Activated CD4-positive, alpha-beta T cell treated with anti-CD3 and anti-CD28 coated beads for 36 hours (primary cell): ENCODE results near the gene GPC6. TPM values are rescaled to one million over a fixed set of nuclear protein-coding genes. Genes with fewer than 3 reads are reported as not detected.

Experiments used
- ATAC-seq: fragments of 200-7000 bp; cut with Tn5 transposase; one replicate; pipeline ENCODE4 v1.10.0; 2021; ENCODE audit warnings: mild to moderate bottlenecking, moderate library complexity
- CTCF ChIA-PET: fragments of 350-600 bp; sonication (Branson Sonifier 250); formaldehyde crosslinking; loops from one replicate; lab custom pipeline; 2021; ENCODE audit warnings: antibody characterized with exemption; lab: Charles Lee
- POLR2A ChIA-PET: fragments of 350-600 bp; sonication (Branson Sonifier 250); formaldehyde crosslinking; loops from one replicate; lab custom pipeline; 2021; ENCODE audit warnings: antibody characterized with exemption, inconsistent platforms; lab: Charles Lee
- DNase-seq: peaks from one replicate; pipeline ENCODE4 v3.0.0-alpha.2; 2020
- H3K27ac Mint-ChIP-seq: one replicate; pipeline ENCODE4 v1.8.0; 2021; ENCODE audit warnings: mixed read lengths
- H3K27me3 Mint-ChIP-seq: one replicate; pipeline ENCODE4 v1.8.0; 2021; ENCODE audit warnings: mixed read lengths
- H3K36me3 Mint-ChIP-seq: one replicate; pipeline ENCODE4 v1.8.0; 2021; ENCODE audit warnings: low read depth, mixed read lengths
- H3K4me1 Mint-ChIP-seq: one replicate; pipeline ENCODE4 v1.8.0; 2021; ENCODE audit warnings: mixed read lengths
- H3K4me3 Mint-ChIP-seq: one replicate; pipeline ENCODE4 v1.8.0; 2021; ENCODE audit warnings: mild to moderate bottlenecking, moderate library complexity, mixed read lengths
- H3K9me3 Mint-ChIP-seq: one replicate; pipeline ENCODE4 v1.8.0; 2021; ENCODE audit warnings: low read depth, mixed read lengths
- intact Hi-C, 2 experiments: fragments of 100-400 bp; cut with DNase I in 1 of 2; cut with micrococcal nuclease in 1 of 2; formaldehyde crosslinking; loops; one replicate each; pipeline versions ENCODE4 v1.14.2 to v1.15.1; 2022 to 2024; cut with DNase I, micrococcal nuclease
- total RNA-seq, 2 experiments: library from RNA; stranded (reverse); gene quantifications; one replicate each; pipeline ENCODE4 v1.2.3, GENCODE V29; 2021

Gene GPC6
- total RNA-seq, 2 experiments from 2014 or later = not detected

DNA sequence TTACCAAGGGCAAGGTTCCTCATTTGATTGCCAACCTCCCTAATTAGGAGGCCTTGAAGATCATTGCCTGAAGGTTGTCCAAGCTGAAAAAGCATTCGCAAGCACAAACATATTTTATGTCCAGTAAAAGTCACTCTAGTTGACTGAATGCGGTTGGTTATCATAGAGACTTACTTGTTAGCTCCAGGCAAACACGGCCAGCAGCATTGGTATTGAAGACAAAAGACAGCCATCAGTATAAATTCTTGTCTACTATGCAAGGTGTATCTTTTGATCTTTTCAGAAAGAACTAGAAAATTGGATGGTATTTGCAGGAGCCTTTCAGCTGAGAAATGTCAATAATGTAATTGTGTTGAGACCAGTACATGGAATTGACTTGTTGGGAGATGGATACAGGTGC, 129.9 kb downstream of the GPC6 start:
- ChIA-PET POLR2A (no interaction called here), CTCF (interaction anchor here (0.6 kb wide), 1 partner anchor 353 kb away, joined by 3 read pairs; no protein-coding TSS in a partner anchor)
- Mint-ChIP-seq H3K4me3 (no peak overlapping the region), H3K4me1 (no peaks in the 10 kb centered on the region), H3K36me3 (no peaks in the 10 kb centered on the region), H3K27me3 (no peaks in the 10 kb centered on the region), H3K27ac (no peak overlapping the region), H3K9me3 (peaks cover 4% of the 10 kb centered on the region)
- ATAC-seq (no peak), DNase-seq (no peak)
- intact Hi-C loops = no loop called here

DNA sequence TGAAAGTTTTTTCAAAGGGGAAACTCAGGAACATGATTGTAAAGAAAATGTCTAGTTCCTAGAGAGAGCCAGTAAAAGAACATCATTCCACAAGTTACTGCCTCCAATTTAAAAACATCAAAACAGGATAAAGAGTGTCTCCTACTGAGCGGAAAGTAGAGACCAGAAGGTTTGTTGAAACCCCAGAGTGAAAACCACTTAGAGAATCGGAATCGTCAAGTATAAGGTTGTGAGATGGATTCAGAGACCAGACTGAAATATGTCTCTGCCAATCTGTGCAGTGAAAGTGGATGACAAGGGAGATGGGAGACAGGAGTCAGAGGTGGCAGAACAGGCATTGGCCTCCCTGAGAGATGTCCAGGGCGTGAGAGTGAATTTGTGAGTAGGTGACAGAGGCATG, 133.4 kb downstream of the GPC6 start:
- ChIA-PET POLR2A (no interaction called here), CTCF (no interaction called here)
- H3K27ac Mint-ChIP-seq = no peak overlapping the region
- no peak overlapping the region for H3K4me3 Mint-ChIP-seq
- H3K4me1 Mint-ChIP-seq = no peaks in the 10 kb centered on the region
- no peaks in the 10 kb centered on the region for H3K36me3 Mint-ChIP-seq
- no peaks in the 10 kb centered on the region for H3K27me3 Mint-ChIP-seq
- ATAC-seq (no peak), DNase-seq (no peak)
- H3K9me3 Mint-ChIP-seq = peaks cover 8% of the 10 kb centered on the region
- intact Hi-C loops = no loop called here

DNA sequence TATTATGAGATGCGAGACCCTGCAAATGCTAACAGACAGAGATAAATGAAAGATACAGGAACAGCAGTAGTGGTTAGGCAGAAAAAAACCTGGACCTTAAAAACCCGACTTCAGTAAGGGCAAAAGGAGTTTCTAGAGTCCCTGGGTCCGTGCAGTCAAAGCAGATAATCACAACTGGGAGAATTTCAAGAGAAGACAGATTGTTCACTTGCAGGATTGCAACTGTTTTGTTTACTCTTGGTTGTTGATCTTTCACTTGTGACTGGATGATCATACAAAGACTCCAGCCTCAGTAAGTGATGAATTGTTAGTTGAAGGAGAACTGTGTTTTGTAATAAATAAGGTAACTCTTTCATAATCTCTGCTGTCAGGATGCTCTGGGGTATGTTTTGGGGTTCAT, 135.1 kb downstream of the GPC6 start:
- ChIA-PET CTCF (no interaction called here), POLR2A (no interaction called here)
- DNase-seq = no peak
- Mint-ChIP-seq H3K36me3 (no peaks in the 10 kb centered on the region), H3K4me1 (no peaks in the 10 kb centered on the region), H3K9me3 (peaks cover 4% of the 10 kb centered on the region), H3K27ac (no peak overlapping the region), H3K27me3 (no peaks in the 10 kb centered on the region), H3K4me3 (no peak overlapping the region)
- intact Hi-C loops = no loop called here
- no peak for ATAC-seq

DNA sequence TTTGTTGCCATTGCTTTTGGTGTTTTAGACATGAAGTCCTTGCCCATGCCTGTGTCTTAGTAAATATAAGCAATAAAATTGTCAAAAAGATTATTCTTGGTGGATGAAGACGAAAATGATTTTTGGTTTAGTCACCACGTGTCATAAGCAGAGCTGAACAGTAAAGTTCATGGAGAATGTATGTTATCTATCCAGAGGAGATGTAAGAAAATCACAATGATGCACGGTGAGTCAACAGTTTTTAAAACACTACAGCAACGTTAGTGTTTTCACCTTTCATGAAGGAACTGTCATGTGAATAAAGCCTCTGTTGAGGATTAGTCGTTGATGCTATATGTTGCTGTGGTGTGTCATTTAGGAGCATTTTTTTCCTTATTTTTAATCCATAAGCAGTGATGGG, 137.6 kb downstream of the GPC6 start:
- peaks cover 4% of the 10 kb centered on the region for H3K9me3 Mint-ChIP-seq
- intact Hi-C loops = no loop called here
- ATAC-seq (no peak), DNase-seq (no peak)
- ChIA-PET CTCF (no interaction called here), POLR2A (no interaction called here)
- no peaks in the 10 kb centered on the region for H3K4me1 Mint-ChIP-seq
- H3K4me3 Mint-ChIP-seq = no peak overlapping the region
- peaks cover 2% of the 10 kb centered on the region for H3K27me3 Mint-ChIP-seq
- no peaks in the 10 kb centered on the region for H3K36me3 Mint-ChIP-seq
- no peak overlapping the region for H3K27ac Mint-ChIP-seq

DNA sequence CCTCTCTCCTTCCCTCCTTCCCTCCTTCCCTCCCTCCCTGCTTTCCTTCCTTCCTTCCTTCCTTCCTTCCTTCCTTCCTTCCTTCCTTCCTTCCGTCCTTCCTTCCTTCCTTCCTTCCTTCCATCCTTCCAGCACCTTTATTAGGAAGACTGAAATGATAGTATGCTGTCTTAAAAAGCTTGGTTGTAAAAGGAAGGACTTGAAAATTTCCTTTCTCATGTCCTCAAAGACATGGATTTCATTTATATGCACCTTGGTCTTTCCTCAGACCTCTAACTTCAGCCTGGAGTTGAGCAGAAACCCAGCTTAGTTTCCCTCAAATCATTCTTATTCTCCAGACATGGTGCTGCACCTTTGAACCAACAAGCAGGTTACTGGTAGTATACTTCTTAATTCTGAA, 141.7 kb downstream of the GPC6 start:
- H3K27me3 Mint-ChIP-seq = peaks cover 2% of the 10 kb centered on the region
- POLR2A ChIA-PET = no interaction called here
- ATAC-seq = no peak
- H3K4me3 Mint-ChIP-seq = no peak overlapping the region
- CTCF ChIA-PET = interaction anchor here (0.7 kb wide), 1 partner anchor 879 kb away, joined by 3 read pairs; no protein-coding TSS in a partner anchor
- no peaks in the 10 kb centered on the region for H3K4me1 Mint-ChIP-seq
- H3K27ac Mint-ChIP-seq = no peak overlapping the region
- H3K36me3 Mint-ChIP-seq = no peaks in the 10 kb centered on the region
- H3K9me3 Mint-ChIP-seq = peaks cover 4% of the 10 kb centered on the region
- DNase-seq = no peak
- intact Hi-C loops = no loop called here

DNA sequence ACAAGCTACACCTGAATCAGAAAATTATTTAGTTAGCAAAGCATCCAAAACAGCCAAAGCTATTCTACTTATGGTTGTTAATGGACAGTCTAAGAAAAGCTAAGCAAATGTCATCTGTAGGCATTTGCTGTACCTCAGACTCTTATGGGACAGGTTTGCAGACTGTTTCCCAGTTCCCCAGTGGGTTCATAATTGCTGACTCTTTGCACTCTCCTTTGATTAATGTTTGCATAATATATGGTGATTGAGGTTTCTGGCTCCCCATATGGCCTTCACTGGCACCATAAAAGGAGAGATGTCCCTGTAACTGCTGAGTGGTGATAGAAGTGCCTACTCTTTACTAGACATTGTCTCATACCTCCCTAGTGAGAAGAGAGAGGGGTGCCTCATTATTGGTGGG, 142.1 kb downstream of the GPC6 start:
- Mint-ChIP-seq H3K9me3 (peaks cover 4% of the 10 kb centered on the region), H3K36me3 (no peaks in the 10 kb centered on the region), H3K27me3 (peaks cover 2% of the 10 kb centered on the region), H3K4me3 (no peak overlapping the region), H3K4me1 (no peaks in the 10 kb centered on the region), H3K27ac (no peak overlapping the region)
- ChIA-PET POLR2A (no interaction called here), CTCF (no interaction called here)
- no peak for DNase-seq
- intact Hi-C loops = no loop called here
- ATAC-seq = no peak

DNA sequence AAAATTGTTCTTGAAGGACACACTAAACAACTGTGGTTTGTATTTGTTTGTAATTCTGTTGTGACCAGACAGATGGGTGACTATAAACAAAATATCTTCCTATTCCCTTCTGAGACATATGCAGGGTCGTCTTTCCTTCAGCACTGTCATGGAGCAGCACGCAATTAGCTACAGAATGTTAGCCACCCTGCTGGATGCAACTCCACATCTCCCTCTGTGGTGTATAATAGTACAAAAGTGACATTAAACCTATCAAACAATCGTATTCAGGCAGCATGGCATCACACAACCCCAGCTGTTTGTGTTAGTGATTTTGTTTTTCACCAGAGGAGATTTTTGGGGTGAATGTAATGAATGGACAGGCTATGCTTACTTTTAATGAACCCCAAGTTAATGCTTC, 146.2 kb downstream of the GPC6 start:
- Mint-ChIP-seq H3K36me3 (no peaks in the 10 kb centered on the region), H3K27ac (no peak overlapping the region), H3K27me3 (peaks cover 2% of the 10 kb centered on the region), H3K4me1 (no peaks in the 10 kb centered on the region), H3K4me3 (no peak overlapping the region), H3K9me3 (no peaks in the 10 kb centered on the region)
- DNase-seq (no peak), ATAC-seq (no peak)
- CTCF ChIA-PET = interaction anchor here (0.7 to 0.8 kb wide), 2 partner anchors 1023 to 1430 kb away, joined by 3 to 5 read pairs; no protein-coding TSS in a partner anchor
- POLR2A ChIA-PET = no interaction called here
- intact Hi-C loops = no loop called here

DNA sequence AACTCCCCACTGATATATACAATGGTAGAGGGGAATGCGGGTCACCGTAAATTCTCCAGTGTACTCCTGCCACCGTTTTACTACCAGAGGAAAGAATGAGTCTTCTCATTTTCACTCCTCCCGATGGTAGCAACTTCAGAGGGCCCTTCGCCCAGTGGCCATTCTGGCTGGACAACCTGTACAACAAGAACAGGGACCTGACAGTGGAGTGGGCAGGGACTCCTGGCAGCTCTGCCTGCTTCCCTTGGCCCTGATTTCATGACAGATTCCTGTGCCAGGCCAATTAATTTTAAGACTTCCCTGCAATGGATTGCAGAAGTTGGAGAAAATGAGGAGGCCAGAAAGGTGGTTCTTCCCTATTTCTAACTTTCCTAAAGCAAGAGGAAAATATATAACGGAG, 148.9 kb downstream of the GPC6 start:
- Mint-ChIP-seq H3K4me3 (no peak overlapping the region), H3K27ac (no peak overlapping the region), H3K27me3 (no peaks in the 10 kb centered on the region), H3K36me3 (no peaks in the 10 kb centered on the region), H3K4me1 (no peaks in the 10 kb centered on the region), H3K9me3 (no peaks in the 10 kb centered on the region)
- DNase-seq = no peak
- CTCF ChIA-PET = no interaction called here
- ATAC-seq = no peak
- POLR2A ChIA-PET = no interaction called here
- intact Hi-C loops = no loop called here

DNA sequence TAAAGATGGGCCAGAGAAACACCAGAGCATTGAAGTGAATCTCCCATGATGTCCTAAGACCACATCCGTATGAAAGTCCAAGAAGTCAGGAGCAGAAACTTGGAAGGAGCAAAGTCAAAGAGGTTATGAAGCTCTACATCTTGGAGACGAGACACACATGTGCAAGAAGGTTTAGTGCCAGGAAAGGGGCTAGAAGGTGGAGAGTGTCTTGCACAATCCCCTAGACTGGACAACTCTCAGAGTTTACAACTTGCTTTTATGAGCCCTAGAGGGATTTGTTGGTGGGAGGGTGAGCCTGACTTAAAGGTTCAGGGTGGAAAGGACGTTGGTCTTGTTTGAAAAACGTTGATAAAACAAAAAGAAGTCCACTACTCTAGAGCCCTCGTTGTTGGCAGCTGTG, 150.6 kb downstream of the GPC6 start:
- intact Hi-C loops = no loop called here
- H3K27ac Mint-ChIP-seq = no peak overlapping the region
- H3K4me1 Mint-ChIP-seq = no peaks in the 10 kb centered on the region
- DNase-seq (no peak), ATAC-seq (no peak)
- no peaks in the 10 kb centered on the region for H3K36me3 Mint-ChIP-seq
- H3K27me3 Mint-ChIP-seq = no peaks in the 10 kb centered on the region
- CTCF ChIA-PET = interaction anchor here (0.6 kb wide), 1 partner anchor 234 kb away, joined by 3 read pairs; no protein-coding TSS in a partner anchor
- POLR2A ChIA-PET = no interaction called here
- no peaks in the 10 kb centered on the region for H3K9me3 Mint-ChIP-seq
- H3K4me3 Mint-ChIP-seq = no peak overlapping the region

DNA sequence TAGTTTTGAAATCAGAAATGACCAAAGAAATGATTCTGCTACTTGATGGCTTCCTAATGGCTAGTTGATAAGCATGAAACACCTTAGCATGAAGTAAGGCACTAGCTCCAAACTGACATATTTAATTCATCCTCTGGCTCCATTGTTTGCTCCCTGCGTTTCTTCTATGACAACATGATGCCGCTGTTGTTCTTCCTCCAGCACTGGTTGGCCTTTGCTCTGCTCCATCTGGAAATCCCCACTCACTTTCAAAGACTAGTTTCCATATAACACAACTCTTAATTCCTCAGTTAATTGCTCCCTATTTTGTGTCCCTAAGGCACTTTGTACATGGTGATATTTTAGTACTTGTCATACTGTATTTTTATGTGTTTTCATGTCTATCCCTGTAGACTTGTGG, 151.6 kb downstream of the GPC6 start:
- DNase-seq (no peak), ATAC-seq (no peak)
- Mint-ChIP-seq H3K4me3 (no peak overlapping the region), H3K27ac (no peak overlapping the region), H3K36me3 (no peaks in the 10 kb centered on the region), H3K4me1 (no peaks in the 10 kb centered on the region), H3K27me3 (no peaks in the 10 kb centered on the region), H3K9me3 (no peaks in the 10 kb centered on the region)
- intact Hi-C loops = no loop called here
- CTCF ChIA-PET = no interaction called here
- POLR2A ChIA-PET = no interaction called here

DNA sequence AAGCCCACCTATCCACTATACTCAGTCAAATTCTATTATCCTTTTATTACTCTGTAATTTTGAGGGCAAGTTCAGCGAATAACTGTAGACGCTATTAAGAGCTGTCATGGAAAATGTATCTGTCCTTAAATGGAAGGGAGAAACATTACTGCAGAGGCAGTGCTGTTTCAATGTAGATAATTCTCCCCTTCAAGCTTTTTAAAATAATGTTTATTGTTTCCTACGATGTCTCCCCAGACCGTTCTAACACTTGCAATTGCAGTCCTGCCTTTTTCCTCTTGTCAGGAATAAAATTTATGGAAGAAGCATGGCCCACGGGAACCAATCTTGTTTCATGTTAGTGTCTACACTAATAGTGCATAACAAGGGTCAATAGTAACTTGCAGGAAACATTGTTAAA, 159.5 kb downstream of the GPC6 start:
- CTCF ChIA-PET = no interaction called here
- Mint-ChIP-seq H3K4me3 (no peak overlapping the region), H3K27ac (no peak overlapping the region), H3K9me3 (no peaks in the 10 kb centered on the region), H3K36me3 (no peaks in the 10 kb centered on the region), H3K4me1 (no peaks in the 10 kb centered on the region), H3K27me3 (no peaks in the 10 kb centered on the region)
- DNase-seq (no peak), ATAC-seq (no peak)
- intact Hi-C loops = no loop called here
- POLR2A ChIA-PET = no interaction called here

DNA sequence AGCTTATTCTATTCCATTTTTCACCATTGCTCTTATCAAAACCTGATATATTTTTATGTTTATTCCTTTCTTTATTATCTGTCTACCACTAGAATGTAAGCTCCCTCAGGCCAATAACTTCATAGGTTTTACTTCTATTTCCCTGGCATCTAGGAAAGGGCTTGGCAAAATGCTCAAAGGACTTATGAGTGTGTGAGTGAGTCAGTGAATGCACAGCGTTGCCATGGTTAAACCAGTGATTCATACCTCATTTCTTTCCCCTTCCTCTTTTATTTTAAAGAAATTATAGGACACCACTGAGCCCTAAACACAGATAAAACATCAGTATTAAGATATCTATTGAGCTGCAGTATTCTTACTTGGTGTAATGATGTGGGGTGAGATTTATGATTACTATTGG, 162.1 kb downstream of the GPC6 start:
- Mint-ChIP-seq H3K4me3 (no peak overlapping the region), H3K27ac (no peak overlapping the region), H3K4me1 (no peaks in the 10 kb centered on the region), H3K9me3 (no peaks in the 10 kb centered on the region), H3K27me3 (no peaks in the 10 kb centered on the region), H3K36me3 (no peaks in the 10 kb centered on the region)
- intact Hi-C loops = no loop called here
- ChIA-PET CTCF (no interaction called here), POLR2A (no interaction called here)
- no peak for ATAC-seq
- DNase-seq = no peak

DNA sequence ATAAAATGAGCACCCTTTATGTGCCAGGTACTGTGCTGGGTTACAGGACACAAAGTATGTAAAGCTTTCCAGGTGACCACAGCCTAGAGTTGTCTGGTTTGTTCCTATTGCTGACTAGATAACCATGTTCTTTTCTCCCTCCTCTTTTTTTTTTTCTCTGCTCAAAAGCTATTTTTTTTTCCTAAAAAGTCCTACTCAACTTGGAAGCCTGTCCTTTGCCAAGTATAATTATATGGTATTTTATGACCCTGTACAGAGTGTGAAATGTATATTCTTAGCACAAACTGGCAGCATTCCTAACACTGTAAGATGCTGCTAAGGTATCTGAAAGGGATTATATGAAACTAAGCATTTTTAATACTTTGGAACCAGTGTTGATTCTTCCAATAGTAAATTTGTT, 171.0 kb downstream of the GPC6 start:
- H3K9me3 Mint-ChIP-seq = peaks cover 2% of the 10 kb centered on the region
- H3K4me3 Mint-ChIP-seq = no peak overlapping the region
- no peaks in the 10 kb centered on the region for H3K27me3 Mint-ChIP-seq
- intact Hi-C loops = no loop called here
- ChIA-PET POLR2A (no interaction called here), CTCF (no interaction called here)
- ATAC-seq = no peak
- H3K27ac Mint-ChIP-seq = no peak overlapping the region
- no peaks in the 10 kb centered on the region for H3K36me3 Mint-ChIP-seq
- no peaks in the 10 kb centered on the region for H3K4me1 Mint-ChIP-seq
- no peak for DNase-seq
